HepG2 (cell line): Measurements from ENCODE around the gene IL10RA. TPM values are rescaled to one million over a fixed set of nuclear protein-coding genes. Genes with fewer than 3 reads are reported as not detected.

Experiments used
- ARID3A ChIP-seq: IDR thresholded peaks from 2 replicates; pipeline ENCODE4 v1.6.1; 2012; ENCODE audit warnings: low read depth, low read length, improper control_type of control experiment
- ATF5 ChIP-seq: sonication (generic); formaldehyde crosslinking; IDR thresholded peaks from 2 replicates; pipeline ENCODE4 v1.4.0; 2020; ENCODE audit warnings: mild to moderate bottlenecking, low read depth, missing genetic modification reagents
- CC2D1A ChIP-seq: sonication (generic); formaldehyde crosslinking; IDR thresholded peaks from 2 replicates; pipeline ENCODE4 v1.8.1; 2023; ENCODE audit warnings: mild to moderate bottlenecking, missing genetic modification reagents
- GATAD2A ChIP-seq: IDR thresholded peaks from 2 replicates; pipeline ENCODE4 v1.6.1; 2016
- HBP1 ChIP-seq: IDR thresholded peaks from 2 replicates; pipeline ENCODE4 v1.6.1; 2016; ENCODE audit warnings: low read depth, control low read depth
- IKZF1 ChIP-seq: fragments of 450-650 bp; IDR thresholded peaks from 2 replicates; pipeline ENCODE4 v1.7.1; 2016
- MAX ChIP-seq: IDR thresholded peaks from 2 replicates; pipeline ENCODE4 v1.6.1; 2012; ENCODE audit warnings: inconsistent platforms
- NFYC ChIP-seq: IDR thresholded peaks from 2 replicates; pipeline ENCODE4 v1.6.1; 2016; ENCODE audit warnings: missing genetic modification reagents, missing compliant biosample characterization
- PHF5A ChIP-seq: IDR thresholded peaks from one replicate; pipeline ENCODE4 v1.6.1; 2018; ENCODE audit warnings: low read depth, missing genetic modification reagents; ENCODE audit not compliant: unreplicated experiment
- TRIM22 ChIP-seq: fragments of 450-650 bp; IDR thresholded peaks from 2 replicates; pipeline ENCODE4 v1.6.1; 2017
- ZFP90 ChIP-seq: sonication (generic); formaldehyde crosslinking; IDR thresholded peaks from 2 replicates; pipeline ENCODE4 v1.8.0; 2022; ENCODE audit warnings: missing genetic modification reagents, mild to moderate bottlenecking, inconsistent platforms, borderline replicate concordance
- ZFY ChIP-seq: sonication (generic); formaldehyde crosslinking; IDR thresholded peaks from 2 replicates; pipeline ENCODE4 v1.4.0; 2020; ENCODE audit warnings: missing genetic modification reagents
- ZFYVE20 ChIP-seq: sonication (generic); formaldehyde crosslinking; IDR thresholded peaks from 2 replicates; pipeline ENCODE4 v1.8.0; 2023; ENCODE audit warnings: low read depth, mild to moderate bottlenecking, moderate library complexity, missing genetic modification reagents, borderline replicate concordance
- ZNF101 ChIP-seq: sonication (generic); formaldehyde crosslinking; IDR thresholded peaks from 2 replicates; pipeline ENCODE4 v1.4.0; 2020; ENCODE audit warnings: mild to moderate bottlenecking, low read depth, missing genetic modification reagents, borderline replicate concordance
- ZNF30 ChIP-seq: sonication (generic); formaldehyde crosslinking; IDR thresholded peaks from 2 replicates; pipeline ENCODE4 v1.5.0; 2020; ENCODE audit warnings: mild to moderate bottlenecking, missing genetic modification reagents
- ZNF501 ChIP-seq: sonication (generic); formaldehyde crosslinking; IDR thresholded peaks from 2 replicates; pipeline ENCODE4 v1.5.1; 2020; ENCODE audit warnings: mild to moderate bottlenecking, moderate library complexity, missing genetic modification reagents
- polyA plus RNA-seq, 8 experiments: library from polyadenylated mRNA; depleted of rRNA in 3 of 8; stranded (reverse) in 7 of 8; unstranded in 1 of 8; fragments of >200 nt; fragmentation: Illumina TruSeq in 4 of 8; extraction: Trizol in 4 of 8; gene quantifications; 2 replicates each; pipeline versions ENCODE4 v1.2.1 to v1.2.3, GENCODE V29; 2011 to 2016; ENCODE audit warnings: low read depth in 4 of 8, missing spikeins in 1 of 8, mixed read lengths in 1 of 8; ENCODE audit not compliant: insufficient read depth in 1 of 8
- total RNA-seq, 5 experiments: library from RNA; depleted of rRNA; stranded (reverse); fragments of >200 nt; fragmentation: Illumina TruSeq; extraction: Trizol; gene quantifications; 2 replicates each; pipeline ENCODE4 v1.2.3, GENCODE V29; 2016; ENCODE audit warnings: low read depth in 1 of 5

Gene IL10RA
- total and polyA plus RNA-seq, 2 of the 13 experiments (the other 11 are each of a cell fraction or from before 2014, with no cell fraction given), result not detected

- no peak for TF ChIP-seq TRIM22
- TF ChIP-seq PHF5A, result no peak
- no peak for TF ChIP-seq ZFY (CRISPR knock-in tag)
- no peak for TF ChIP-seq ZNF30 (CRISPR knock-in tag)
- TF ChIP-seq ZNF501 (CRISPR knock-in tag), result no peak
- TF ChIP-seq MAX, result no peak
- TF ChIP-seq ZFP90 (CRISPR knock-in tag), result no peak
- TF ChIP-seq CC2D1A (CRISPR knock-in tag), result no peak
- no peak for TF ChIP-seq IKZF1
- no peak for TF ChIP-seq ZFYVE20 (CRISPR knock-in tag)
- TF ChIP-seq ZNF101 (CRISPR knock-in tag), result no peak
- no peak for TF ChIP-seq HBP1
- no peak for TF ChIP-seq GATAD2A (CRISPR knock-in tag)
- TF ChIP-seq NFYC (CRISPR knock-in tag), result no peak
- no peak for TF ChIP-seq ARID3A
- no peak for TF ChIP-seq ATF5 (CRISPR knock-in tag)
These were observed 41.6 kb upstream of the IL10RA start (continued) for GRCh38 chr11:117944554-117944953.
